Activated CD4-positive, CD25-positive, alpha-beta regulatory T cell (primary cell): ENCODE results near the gene SMIM14.
"Not testable (repeated sequence)": the region's sequence is repeated elsewhere in the genome, so short reads cannot be mapped to it uniquely, and the experiment has no call there.

Experiments
- DNase-seq, 4 experiments: peaks; one replicate each; lab custom pipeline; 2025; lab: John Stamatoyannopoulos, UW

The SMIM14 gene

DNA sequence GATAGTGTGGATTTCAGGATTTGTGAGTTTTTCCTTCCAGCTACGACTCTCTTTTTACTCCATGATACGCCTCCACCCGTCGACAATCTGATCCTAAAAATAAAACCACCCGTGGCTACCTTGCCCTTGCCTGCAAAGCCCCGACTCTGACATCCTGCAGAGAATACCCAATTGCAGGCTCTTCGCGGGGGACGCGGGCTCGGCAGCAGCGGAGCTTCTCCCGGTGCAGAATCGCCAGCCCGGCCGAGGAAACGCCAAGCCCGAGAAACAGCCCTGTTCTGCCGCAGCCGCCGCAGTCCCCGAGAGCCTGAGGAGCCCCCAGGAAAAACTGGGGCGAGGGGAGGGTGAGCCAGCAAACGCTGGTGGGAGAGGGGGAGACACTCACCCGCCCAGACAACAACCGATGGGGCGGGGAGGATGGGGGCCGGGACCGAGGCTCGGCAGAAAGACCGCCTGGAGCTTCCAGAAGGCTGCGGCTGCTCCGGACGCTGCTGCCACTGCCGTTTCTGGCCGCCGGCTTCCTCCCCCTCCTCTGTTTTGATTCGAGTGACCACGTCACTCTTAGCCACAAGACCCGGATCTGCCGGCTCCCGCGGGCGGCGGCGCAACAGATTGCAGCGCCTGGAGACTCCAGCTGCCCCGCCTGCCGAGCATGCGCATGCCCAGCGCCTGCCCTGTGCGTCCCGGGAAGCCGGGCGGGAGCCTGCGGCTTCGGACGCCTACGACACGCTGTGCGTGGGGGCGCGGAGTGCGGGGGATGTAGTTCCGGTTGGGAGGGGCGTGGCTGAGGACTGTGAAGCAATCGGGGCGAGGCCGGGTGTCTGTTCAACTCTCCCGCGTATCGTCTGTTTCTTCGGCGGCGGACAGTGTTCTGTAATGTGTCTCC, at the start of gene SMIM14:
Gene SMIM14, minus strand, starts transcription at position 512 of the 886 bp plus-strand sequence. CDS start 33,720 bp downstream, outside the sequence.
- DNase-seq = peak; percentile 61 to 71 (median 66)

DNA sequence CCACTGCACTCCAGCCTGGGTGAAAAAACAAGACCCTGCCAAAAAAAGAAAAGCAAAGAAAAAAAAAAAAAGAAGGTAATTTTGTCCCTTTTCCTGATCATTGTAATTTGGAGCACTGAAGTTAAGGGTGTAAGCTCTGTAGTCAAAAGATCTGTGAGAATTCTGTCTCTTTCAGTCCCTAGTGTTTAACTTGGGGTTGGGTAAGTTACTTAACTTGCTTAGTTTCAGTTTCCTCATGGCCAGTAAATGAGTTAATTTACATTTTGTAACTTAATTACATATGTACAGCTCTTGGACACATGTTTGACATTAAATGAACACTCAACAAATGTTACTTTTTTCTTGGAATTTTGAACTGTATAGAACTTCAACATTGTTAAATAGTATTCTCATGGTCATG, 48.3 kb upstream of the SMIM14 start:
- no peak for DNase-seq

DNA sequence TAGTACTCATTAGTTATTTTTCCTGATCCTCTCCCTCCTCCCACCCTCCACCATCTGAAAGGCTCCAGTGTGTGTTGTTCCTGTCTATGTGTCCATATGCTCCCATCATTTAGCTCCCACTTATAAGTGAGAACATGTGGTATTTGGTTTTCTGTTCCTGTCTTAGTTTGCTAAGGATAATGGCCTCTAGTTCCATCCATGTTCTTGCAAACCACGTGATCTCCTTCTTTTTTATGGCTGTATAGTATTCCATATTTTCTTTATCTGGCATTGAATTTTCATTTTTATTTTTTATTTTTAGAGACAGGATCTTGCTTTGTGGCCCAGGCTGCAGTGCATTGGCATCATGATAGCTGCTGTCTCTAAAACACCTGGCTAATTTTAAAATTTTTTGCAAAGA, 47.3 kb upstream of the SMIM14 start:
- DNase-seq = no peak

DNA sequence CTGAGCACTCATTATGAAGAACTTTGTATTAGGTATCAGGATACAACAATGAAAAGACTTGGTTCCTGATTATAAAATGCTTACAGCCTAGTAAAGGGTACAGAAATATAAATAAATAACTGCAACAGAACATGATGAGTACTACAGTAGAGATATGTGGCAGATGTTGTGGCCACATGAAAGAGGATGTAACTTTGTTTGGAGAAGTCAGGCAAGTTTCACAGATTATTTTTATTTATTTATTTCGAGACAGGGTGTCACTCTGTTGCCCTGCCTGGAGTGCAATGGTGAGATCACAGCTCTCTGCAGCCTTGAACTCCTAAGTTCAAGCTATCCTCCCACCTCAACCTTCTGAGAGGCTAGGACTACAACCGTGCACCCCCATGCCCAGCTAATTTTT, 43.5 kb upstream of the SMIM14 start:
- no peak for DNase-seq

DNA sequence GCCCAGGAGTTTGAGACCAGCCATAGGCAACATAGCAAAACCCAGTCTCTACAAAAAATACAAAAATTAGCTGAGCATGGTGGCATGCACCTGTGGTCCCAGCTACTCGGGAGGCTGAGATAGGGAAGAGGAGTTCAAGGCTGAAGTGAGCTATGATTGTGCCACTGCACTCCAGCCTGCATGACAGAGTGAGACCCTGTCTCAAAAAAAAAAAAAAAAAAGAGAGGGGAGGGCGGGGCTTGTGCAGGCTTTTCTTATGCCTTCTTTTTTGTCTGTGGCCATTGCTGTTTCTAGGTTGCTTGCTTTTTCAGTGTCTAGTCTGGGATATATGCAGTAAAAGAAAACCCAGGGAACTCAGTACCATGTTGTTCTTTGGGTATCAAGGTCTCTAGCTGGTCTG, 42.3 kb upstream of the SMIM14 start:
- not testable (repeated sequence) for DNase-seq

DNA sequence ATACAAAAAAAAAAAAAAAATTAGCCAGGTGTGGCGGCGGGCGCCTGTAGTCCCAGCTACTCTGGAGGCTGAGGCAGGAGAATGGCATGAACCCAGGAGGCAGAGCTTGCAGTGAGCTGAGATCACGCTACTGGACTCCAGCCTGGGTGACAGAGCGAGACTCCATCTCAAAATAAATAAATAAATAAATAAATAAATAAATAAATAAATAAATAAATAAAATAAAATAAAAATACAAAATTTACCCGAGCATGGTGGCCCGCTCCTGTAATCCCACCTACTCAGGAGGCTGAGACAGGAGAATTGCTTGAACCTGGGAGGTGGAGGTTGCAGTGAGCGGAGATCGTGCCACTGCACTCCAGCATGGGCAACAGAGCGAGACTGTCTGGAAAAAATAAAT, 37.0 kb upstream of the SMIM14 start:
- DNase-seq = not testable (repeated sequence)

DNA sequence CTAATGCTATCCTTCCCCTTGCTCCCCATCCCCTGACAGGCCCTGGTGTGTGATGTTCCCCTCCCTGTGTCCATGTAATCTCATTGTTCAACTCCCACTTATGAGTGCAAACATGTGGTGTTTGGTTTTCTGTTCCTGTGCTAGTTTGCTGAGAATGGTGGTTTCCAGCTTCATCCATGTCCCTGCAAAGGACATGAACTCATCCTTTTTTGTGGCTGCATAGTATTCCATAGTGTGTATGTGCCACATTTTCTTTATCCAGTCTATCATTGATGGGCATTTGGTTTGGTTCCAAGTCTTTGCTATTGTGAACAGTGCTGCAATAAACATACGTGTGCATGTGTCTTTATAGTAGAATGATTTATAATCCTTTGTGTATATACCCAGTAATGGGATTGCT, 31.6 kb upstream of the SMIM14 start:
- DNase-seq = not testable (repeated sequence)

DNA sequence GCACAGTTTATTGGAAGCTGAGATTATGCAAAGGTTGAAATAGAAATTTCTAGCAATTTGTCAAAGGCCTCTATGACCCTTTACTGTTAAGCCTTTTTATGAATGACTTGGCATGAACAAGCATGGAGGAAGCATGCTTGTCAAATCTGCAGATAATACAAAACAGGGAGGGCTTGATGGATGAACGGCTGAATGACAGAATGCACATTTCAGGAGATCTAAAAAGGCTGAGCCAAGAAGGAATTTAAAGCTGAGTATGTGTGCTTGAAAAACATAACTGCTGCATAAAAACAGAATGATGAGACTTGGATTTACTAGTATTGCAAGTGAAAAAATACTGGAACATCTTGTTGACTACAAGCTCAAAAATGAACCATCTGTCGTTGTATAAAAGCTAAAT, 30.2 kb upstream of the SMIM14 start:
- DNase-seq = no peak

DNA sequence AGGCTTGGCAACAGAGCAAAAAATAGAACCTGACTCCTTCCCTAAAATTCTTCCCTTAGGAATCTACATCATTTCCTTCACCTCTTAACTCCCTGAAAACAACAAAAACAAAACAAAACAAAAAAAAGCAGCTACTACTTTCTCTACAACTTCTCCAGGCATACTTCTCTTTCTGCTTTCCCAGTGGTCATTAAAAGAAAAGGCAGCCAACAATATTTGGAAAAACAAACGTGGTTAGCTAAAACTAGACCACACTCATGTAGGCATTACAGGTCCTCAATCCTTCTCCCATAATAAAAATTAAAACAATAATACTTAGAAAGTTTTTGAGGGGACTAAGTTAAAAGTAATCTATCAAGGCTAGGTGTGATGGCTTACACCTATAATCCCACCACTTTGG, 29.0 kb upstream of the SMIM14 start:
- DNase-seq = no peak

DNA sequence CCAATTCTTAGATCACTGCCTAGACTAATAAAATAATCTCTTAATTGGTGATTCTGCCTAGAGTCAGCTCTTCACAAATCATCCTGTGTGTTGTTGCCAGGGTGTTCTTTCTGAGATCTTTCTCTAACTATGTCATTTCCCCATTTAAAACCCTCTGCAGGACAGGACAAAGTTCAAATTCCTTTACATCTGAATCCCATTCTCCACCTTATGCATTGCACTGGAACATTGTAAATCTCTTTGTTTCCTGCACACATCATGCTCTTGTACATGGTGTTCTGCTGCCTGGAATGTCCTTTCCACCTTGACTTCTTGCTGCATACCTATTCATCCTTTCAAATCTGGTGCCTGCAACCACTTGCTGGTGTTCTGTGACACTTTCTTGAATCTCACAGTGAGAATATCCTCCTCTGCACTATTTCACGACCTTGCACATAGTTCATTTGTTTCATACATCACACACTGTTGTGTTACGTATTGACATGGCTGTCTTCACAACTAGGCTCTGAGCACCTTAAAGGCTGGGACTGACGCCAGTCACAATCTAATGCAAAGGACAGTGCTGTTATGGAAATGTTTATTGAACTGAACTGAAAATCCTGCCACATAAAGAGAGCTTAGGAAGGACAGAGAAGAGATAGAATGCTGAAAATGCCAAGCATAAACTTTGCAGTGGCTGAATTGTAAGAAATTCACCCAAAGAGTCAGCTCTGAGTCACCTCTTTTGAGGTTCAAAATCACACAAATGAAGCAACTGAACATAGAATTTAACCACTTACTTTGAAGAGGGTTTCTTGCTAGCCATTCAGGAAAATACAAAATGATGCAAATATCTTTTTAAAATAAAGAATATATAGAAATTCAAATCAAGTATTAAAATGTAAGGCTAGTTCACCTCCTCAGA, 26.4 kb upstream of the SMIM14 start:
- DNase-seq = no peak

DNA sequence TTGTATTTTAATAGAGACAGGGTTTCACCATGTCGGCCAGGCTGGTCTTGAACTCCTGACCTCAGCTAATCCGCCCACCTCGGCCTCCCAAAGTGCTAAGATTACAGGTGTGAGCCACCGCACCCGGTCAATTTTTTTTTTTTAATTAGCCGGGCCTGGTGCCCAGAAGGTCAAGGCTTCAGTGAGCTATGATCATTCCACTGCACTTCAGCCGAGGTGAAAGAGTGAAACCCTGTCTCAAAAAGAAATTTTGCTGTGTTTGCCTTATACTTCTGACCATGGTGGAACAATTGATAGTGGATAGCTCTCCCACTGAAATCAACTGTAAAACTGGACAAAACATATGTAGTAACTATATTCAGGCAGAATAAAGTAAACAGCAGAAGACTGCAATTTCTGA, 24.0 kb upstream of the SMIM14 start:
- DNase-seq = no peak

DNA sequence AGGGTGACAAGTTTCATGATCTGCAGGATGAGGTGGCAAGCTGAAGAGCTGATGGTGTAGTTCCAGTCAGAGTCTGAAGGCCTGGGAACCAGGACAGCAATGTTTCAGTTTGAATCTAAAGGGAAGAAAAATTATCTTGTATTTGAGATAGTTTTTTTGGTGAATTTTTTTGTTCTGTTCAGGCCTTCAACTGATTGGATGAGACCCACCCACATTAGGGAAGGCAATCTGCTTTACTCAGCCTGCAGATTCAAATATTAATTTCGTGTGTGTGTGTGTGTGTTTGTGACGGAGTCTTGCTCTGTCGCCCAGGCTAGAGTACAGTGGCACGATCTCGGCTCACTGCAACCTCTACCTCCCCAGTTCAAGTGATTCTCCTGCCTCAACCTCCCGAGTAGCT, 22.1 kb upstream of the SMIM14 start:
- DNase-seq = no peak

DNA sequence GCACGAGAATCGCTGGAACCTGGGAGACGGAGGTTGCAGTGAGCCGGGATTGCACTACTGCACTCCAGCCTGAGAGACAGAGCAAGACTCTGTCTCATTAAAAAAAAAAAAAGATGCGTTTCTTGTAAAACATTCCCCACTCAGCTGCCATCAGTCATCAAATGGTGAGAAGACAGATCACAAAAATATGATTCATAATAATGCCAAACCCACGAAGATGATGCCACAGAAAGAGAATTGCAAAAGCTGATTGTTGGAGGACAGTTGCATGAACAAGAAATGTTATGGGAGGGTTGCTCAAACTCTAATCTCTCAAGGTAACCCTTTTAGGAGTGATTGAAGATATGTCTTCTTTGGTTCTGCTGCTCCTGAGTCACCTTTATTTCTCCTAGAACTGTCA, 21.4 kb upstream of the SMIM14 start:
- no peak for DNase-seq

DNA sequence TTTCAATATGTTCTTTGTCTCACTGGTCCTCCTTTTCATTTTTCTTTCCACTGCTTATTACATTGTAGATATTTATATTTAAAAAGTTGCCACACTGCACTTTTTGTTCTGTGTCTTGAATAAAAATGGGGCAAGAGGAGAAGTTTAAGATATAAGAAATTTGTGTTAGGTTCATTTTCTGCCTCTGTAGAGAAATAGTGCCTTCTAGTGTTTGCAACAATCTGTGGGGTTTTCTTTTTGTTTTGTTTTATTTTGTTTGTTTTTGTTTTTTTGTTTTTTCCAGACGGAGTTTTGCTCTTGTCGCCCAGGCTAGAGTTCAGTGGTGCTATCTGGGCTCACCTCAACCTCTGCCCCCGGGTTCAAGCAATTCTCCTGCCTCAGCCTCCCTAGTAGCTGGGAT, 20.1 kb upstream of the SMIM14 start:
- no peak for DNase-seq

DNA sequence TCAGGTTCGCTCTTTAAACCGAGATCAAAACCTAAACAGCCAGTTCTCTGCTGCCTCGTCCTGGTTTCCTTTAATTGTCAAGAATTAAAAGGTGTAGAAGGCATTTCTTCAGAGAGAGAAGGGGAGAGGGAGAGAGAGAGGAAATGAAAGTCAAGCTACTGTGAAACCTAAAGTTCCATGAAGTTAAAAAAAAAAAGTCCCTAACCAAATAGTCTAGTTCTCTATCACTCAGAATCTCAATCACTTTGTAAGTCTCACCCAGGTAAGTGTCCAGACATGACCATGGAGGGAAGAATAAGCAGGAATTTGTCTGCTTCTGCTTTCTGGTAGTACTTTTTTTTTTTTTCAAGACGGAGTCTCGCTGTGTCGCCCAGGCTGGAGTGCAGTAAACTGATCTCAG, 18.8 kb upstream of the SMIM14 start:
- no peak for DNase-seq

DNA sequence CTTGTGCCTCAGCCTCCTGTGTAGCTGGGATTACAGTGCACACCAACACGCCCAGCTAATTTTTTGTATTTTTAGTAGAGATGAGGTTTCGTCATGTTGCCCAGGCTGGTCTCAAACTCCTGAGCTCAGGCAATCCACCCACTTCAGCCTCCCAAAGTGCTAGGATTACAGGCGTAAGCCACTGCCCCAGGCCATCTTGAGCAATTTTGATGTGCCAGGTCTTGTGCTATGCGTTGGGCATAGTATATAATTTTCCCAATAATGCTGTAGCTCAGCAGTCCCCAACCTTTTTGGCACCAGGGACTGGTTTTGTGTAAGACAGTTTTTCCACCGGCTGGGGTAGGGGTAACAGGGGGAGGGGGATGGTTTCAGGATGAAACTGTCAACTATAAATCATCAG, 18.0 kb upstream of the SMIM14 start:
- DNase-seq = not testable (repeated sequence)

DNA sequence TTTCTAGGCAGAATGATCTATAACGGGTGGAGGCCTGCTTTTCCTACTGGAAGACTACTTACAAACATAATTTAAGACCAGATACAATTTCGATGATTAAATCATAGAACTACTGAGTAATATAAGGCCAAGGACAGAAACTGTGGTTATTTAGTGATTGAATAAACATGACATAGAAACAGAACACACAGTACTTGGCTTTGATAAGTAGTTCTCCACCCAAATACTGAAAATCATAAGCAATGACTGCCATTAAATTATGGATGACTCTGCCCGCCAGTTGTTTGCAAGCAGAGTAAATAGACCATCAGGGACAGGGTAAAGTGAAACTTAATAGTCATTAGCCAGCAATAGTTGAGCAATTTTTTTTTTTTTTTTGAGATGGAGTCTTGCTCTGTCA, 17.2 kb upstream of the SMIM14 start:
- no peak for DNase-seq

DNA sequence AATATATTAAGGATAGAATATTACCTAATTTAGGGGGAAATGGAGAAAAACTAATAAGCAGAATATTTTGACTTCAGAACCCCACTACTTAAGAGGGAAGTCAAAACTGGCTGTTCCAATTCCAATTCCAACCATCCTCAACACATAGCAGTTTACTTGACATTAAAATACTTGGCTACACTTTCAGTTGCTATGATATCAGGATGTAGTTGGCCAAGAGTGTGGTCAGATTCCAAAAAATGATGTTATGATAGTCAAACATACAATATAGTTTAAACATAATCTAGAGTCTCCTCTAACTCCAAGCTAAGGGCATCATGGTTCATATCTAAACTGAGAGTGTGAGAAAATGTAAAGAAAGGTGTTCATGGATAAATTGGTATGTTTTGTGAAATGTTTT, 16.5 kb upstream of the SMIM14 start:
- DNase-seq = no peak

DNA sequence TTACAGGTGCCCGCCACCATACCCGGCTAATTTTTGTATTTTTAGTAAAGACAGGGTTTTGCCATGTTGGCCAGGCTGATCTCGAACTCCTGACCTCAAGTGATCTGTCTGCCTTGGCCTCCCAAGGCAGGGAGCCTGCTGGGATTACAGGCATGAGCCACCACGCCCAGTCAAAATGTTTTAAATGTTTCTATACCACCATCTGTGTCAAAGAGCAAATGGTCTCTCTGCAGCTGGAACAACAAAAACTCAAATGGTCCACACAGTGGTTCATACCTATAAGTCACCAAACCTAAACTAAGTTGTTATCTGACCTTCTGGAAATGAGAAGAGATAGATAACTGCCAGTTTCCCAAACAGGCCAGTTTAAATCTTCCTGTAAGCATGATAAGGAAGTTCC, 12.9 kb upstream of the SMIM14 start:
- not testable (repeated sequence) for DNase-seq

DNA sequence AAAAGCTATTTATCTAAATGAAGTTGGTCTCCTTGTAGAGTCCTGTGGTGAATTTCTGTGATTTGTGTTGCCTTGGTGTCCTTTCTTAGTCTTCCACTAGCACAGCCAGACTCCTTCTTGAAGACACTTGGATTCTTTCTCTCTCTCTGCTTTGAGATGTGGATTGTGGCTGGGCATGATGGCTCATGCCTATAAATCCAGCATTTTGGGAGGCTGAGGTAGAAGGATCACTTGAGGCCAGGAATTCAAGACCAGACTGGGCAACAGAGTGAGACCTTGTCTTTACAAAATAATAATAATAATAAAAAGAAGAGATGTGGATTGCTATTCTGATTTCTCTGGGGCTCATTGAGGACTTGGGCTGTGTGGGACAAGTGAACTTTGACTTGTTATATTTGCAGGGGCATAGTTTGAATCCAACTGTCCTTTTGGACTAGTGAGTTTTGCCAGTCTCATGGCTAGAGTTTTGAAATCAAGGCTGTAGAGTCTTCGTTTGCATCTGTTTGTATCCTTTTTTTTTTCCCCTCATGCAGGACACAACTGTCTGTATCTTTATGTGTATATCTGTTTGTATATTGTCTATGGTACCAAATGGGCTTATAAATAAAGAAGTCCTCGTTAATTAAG, 11.1 kb upstream of the SMIM14 start:
- no peak for DNase-seq

DNA sequence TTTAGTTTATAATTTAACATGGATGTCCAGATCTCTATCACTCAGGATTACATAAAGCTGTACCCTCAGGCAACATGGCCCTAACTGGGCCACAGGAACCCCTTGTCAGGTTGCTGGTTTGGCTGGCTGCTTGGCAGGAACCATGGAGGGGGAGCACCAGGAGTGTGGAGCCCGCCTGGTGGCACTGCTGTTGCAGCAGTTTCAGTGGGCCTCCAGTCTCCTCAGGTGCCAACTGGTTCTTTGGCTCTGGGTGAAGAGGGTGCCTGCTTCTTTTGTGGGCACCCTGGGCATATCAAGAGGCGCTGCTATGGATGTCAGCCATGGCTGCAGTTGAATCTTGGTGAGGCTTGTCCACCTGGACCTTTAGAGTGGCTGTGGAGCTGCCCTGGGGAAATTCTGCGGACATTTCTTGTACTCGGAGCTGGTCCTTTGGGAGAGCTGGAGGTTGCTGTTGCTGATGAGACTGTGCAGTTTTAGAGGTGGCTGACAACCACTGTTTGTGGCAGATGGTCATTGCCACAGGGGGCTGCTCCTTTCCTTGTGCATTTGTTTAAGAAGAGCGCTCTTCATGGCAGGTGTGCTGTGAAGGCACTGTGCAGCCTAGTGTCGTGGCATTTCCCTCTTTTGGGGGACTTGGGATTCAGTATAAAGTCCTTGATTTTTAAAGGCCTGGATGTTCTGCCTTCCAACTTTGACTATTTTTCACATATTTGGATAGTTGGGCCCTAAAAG, 10.3 kb upstream of the SMIM14 start:
- no peak for DNase-seq

DNA sequence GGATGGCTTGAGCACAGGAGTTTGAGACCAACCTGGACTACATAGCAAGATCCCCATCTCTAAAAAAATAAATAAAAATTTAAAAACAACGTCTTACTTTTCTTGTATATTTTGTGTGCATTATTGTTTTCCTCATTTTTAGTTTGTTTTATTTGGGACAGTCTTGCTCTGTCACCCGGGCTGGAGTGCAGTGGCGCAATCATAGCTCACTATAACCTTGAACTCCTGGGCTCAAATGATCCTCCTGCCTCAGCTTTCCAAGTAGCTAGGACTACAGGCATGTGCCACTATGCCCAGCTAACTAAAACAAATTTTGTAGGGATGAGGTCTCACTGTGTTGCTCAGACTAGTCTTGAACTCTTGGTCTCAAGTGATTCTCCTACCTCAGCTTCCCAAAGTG, 9.5 kb upstream of the SMIM14 start:
- no peak for DNase-seq
